Tibial nerve (tissue), 4 donors: ENCODE results near the gene RAVER2. TPM values are rescaled to one million over a fixed set of nuclear protein-coding genes. Genes with fewer than 3 reads are reported as not detected.

Experiments
- DNase-seq, 2 donors: peaks; one replicate each; pipeline ENCODE4 v3.0.0-alpha.2; 2019; ENCODE audit warnings: low spot score in 2 of 2
- H3K27ac ChIP-seq, 4 donors: fragments of 200-600 bp; sonication (generic) in 3 of 4; one replicate each; pipeline ENCODE4 v1.5.1; 2017 to 2019; ENCODE audit warnings: mild to moderate bottlenecking in 1 of 4
- H3K27me3 ChIP-seq, 2 donors: fragments of 200-600 bp; sonication (generic) in 1 of 2; one replicate each; pipeline versions ENCODE4 v1.5.1 to v1.6.0; 2017 to 2019
- H3K36me3 ChIP-seq, 3 donors: fragments of 200-600 bp; sonication (generic); one replicate each; pipeline ENCODE4 v1.5.1; 2018 to 2019
- H3K4me1 ChIP-seq, 4 donors: fragments of 200-600 bp; sonication (generic) in 3 of 4; one replicate each; pipeline ENCODE4 v1.5.1; 2017 to 2019
- H3K4me3 ChIP-seq, 4 donors: fragments of 200-600 bp; sonication (generic) in 3 of 4; one replicate each; pipeline ENCODE4 v1.5.1; 2017 to 2019; ENCODE audit warnings: mild to moderate bottlenecking in 1 of 4, moderate library complexity in 1 of 4
- H3K9me3 ChIP-seq, 4 donors: fragments of 200-600 bp; sonication (generic) in 3 of 4; one replicate each; pipeline ENCODE4 v1.5.1; 2017 to 2019
- EP300 ChIP-seq, 2 donors: sonication (generic); formaldehyde crosslinking; IDR thresholded peaks; one replicate each; pipeline ENCODE4 v1.6.1; 2017; ENCODE audit warnings: antibody characterized with exemption in 2 of 2, mild to moderate bottlenecking in 1 of 2
- POLR2A ChIP-seq, 2 donors: fragments of 450-650 bp; IDR thresholded peaks; one replicate each; pipeline ENCODE4 v1.6.1; 2017; ENCODE audit warnings: antibody characterized with exemption in 2 of 2, mild to moderate bottlenecking in 2 of 2, moderate library complexity in 2 of 2
- WGBS, 2 donors: methylation state at CpG; one replicate each; pipeline ENCODE4 v1.1.5; 2018; 5-methylcytosine and 5-hydroxymethylcytosine counted together
- total RNA-seq, 4 donors: library from RNA; depleted of rRNA; stranded (reverse); fragments of >200 nt; gene quantifications; one replicate each; pipeline ENCODE4 v1.1.0, GENCODE V29; 2016
- TF ChIP-seq, protein P1 (sequence below), 5 experiments: fragments of 200-600 bp in 3 of 5; fragments of 450-650 bp in 2 of 5; sonication (generic) in 3 of 5; IDR thresholded peaks; one replicate each; pipeline ENCODE4 v1.5.1; 2016 to 2019; ENCODE audit warnings: antibody characterized with exemption in 5 of 5, mild to moderate bottlenecking in 3 of 5, moderate library complexity in 2 of 5

Gene RAVER2
- total RNA-seq, 4 donors from 2014 or later: 3.6 to 8.2 (median 4.1) TPM

GRCh38 chr1:64826991-64827390 lies 82.1 kb downstream of the RAVER2 start:
- H3K27me3 ChIP-seq: no peaks in the 10 kb centered on the region
- WGBS, 2 donors: 80 to 90% methylated on average over 5 of the region's 5 CpGs
- TF ChIP-seq EP300 (IDR thresholded peaks at IDR 0.05) (no peak), POLR2A (IDR thresholded peaks at IDR 0.05) (no peak)
- TF ChIP-seq, protein P1, sequence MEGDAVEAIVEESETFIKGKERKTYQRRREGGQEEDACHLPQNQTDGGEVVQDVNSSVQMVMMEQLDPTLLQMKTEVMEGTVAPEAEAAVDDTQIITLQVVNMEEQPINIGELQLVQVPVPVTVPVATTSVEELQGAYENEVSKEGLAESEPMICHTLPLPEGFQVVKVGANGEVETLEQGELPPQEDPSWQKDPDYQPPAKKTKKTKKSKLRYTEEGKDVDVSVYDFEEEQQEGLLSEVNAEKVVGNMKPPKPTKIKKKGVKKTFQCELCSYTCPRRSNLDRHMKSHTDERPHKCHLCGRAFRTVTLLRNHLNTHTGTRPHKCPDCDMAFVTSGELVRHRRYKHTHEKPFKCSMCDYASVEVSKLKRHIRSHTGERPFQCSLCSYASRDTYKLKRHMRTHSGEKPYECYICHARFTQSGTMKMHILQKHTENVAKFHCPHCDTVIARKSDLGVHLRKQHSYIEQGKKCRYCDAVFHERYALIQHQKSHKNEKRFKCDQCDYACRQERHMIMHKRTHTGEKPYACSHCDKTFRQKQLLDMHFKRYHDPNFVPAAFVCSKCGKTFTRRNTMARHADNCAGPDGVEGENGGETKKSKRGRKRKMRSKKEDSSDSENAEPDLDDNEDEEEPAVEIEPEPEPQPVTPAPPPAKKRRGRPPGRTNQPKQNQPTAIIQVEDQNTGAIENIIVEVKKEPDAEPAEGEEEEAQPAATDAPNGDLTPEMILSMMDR (IDR thresholded peaks at IDR 0.05): no peak
- DNase-seq: no peak
- no peaks in the 10 kb centered on the region for H3K9me3 ChIP-seq
- H3K4me1 ChIP-seq: peaks cover 0 to 7% (median 0%) of the 10 kb centered on the region in 4 donors
- H3K4me3 ChIP-seq: no peak overlapping the region
- H3K27ac ChIP-seq: no peak overlapping the region
- peaks cover 0 to 9% (median 0%) of the 10 kb centered on the region in 3 donors for H3K36me3 ChIP-seq

- Histone ChIP-seq H3K9me3 (no peaks in the 10 kb centered on the region), H3K27me3 (no peaks in the 10 kb centered on the region), H3K36me3 (peaks cover 0 to 26% (median 8%) of the 10 kb centered on the region in 3 donors), H3K27ac (no peak overlapping the region), H3K4me1 (peaks cover 0 to 7% (median 0%) of the 10 kb centered on the region in 4 donors), H3K4me3 (no peak overlapping the region)
- WGBS, 2 donors: 25% methylated on average over 1 of the region's 1 CpG
- TF ChIP-seq, protein P1 (IDR thresholded peaks at IDR 0.05): no peak
- no peak for TF ChIP-seq EP300 (IDR thresholded peaks at IDR 0.05)
- TF ChIP-seq POLR2A (IDR thresholded peaks at IDR 0.05): no peak
- DNase-seq: no peak
Observed at GRCh38 chr1:64828829-64829228, 84.0 kb downstream of the RAVER2 start.

DNA sequence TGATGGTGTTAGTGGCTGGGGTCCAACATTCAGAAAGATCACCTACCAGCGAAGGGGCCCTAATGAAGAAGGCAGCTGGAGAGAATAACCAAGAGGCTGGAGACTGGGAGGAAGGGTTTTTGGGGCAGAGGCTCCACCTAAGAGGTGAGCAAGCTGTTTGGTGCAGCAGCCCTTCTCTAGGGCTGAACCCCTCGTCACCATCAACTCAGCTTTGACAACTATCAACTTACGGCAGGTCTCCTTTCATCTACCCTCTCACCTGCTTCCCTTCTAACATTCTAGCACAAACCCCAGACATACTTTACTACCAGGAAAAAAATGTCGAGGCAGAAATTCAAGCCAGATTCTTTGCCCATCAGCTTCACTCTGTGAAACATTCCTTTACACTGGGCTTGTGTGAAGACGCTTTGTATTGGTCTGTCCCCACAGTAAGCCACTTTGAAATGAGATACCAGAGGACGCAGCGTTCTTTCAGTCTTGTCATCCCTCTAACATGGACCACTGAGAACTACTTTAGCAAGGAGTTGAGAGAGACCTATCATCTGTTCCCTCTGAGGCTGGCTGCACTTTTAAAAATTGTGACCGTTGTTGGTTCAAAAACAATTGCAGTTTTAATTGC lies 84.6 kb downstream of the RAVER2 start:
- Histone ChIP-seq H3K36me3 (peaks cover 0 to 33% (median 8%) of the 10 kb centered on the region in 3 donors), H3K4me3 (no peak overlapping the region), H3K4me1 (peaks cover 0 to under 1% (median 0%) of the 10 kb centered on the region in 4 donors), H3K27ac (no peak overlapping the region), H3K9me3 (no peaks in the 10 kb centered on the region), H3K27me3 (no peaks in the 10 kb centered on the region)
- 60 to 66% methylated on average over 8 of the region's 8 CpGs for WGBS, 2 donors
- DNase-seq: no peak
- TF ChIP-seq, protein P1 (IDR thresholded peaks at IDR 0.05): no peak
- TF ChIP-seq EP300 (IDR thresholded peaks at IDR 0.05) (no peak), POLR2A (IDR thresholded peaks at IDR 0.05) (no peak)

DNA sequence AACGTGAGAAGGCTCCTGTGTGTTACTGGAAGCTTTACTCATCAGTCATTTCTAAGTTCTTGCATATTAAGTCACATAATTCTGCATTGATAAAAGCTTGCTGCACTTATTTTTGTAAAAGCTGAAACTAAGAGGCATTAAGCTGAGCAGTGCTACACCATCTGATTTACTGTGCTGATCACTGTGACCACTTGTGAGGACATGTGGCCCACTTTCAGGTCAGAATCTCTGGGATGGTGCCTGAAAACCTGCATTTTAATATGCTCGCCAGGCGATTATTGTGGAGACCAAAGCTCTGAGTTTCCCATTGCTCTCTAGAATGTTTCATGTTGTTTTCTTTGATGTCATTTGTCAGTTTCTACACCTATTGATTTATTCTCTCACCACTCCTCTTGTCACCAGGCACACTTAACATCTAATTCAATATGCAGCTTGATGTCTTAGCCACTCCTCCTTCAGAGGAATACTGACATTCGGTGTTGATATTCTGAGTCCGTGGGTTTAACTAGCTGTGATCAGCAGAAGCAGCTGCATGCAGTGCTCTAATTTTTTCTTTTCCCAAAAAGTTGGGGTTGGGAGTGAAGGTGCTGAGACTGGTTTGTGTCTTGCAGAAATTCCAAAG lies 85.3 kb downstream of the RAVER2 start:
- WGBS, 2 donors: 68 to 69% methylated on average over 5 of the region's 5 CpGs
- H3K4me3 ChIP-seq: no peak overlapping the region
- H3K4me1 ChIP-seq: no peaks in the 10 kb centered on the region
- TF ChIP-seq POLR2A (IDR thresholded peaks at IDR 0.05): no peak
- no peak for TF ChIP-seq EP300 (IDR thresholded peaks at IDR 0.05)
- TF ChIP-seq, protein P1 (IDR thresholded peaks at IDR 0.05): no peak
- no peaks in the 10 kb centered on the region for H3K9me3 ChIP-seq
- peaks cover 0 to 39% (median 8%) of the 10 kb centered on the region in 3 donors for H3K36me3 ChIP-seq
- H3K27me3 ChIP-seq: no peaks in the 10 kb centered on the region
- H3K27ac ChIP-seq: no peak overlapping the region
- DNase-seq: no peak

DNA sequence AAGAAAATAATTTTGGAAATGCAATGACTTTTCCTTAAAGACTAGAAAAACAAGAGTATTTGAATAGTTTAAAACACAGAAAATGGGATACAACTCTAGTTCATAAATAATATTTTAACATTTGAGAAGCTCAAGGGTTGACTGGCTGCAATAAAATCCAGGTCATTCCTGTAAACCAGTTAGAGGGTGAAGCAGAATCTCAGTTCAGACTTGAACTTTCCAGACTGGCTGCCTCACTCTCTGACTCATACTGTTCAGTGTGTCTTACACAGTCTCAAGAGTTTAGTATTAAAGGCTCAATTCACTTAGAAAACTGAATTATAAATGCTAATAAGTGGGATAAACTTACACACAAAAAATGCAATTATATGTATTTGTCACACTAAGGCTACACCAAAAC lies 89.9 kb downstream of the RAVER2 start:
- no peaks in the 10 kb centered on the region for H3K9me3 ChIP-seq
- no peaks in the 10 kb centered on the region for H3K27me3 ChIP-seq
- no peak overlapping the region for H3K27ac ChIP-seq
- TF ChIP-seq, protein P1 (IDR thresholded peaks at IDR 0.05): no peak
- no peak for TF ChIP-seq EP300 (IDR thresholded peaks at IDR 0.05)
- TF ChIP-seq POLR2A (IDR thresholded peaks at IDR 0.05): no peak
- DNase-seq: no peak
- no peak overlapping the region for H3K4me3 ChIP-seq
- H3K4me1 ChIP-seq: no peaks in the 10 kb centered on the region
- H3K36me3 ChIP-seq: peaks cover 2 to 83% (median 27%) of the 10 kb centered on the region in 3 donors
